SK-N-MC (cell line): ENCODE results near the gene AP1M1.

Experiments used
- DNase-seq: peaks from one replicate; pipeline ENCODE4 v3.0.0-alpha.2; 2011; ENCODE audit warnings: low read depth, low spot score
- H3K27ac ChIP-seq: fragments of 200-600 bp; sonication (generic); 2 replicates; pipeline ENCODE4 v1.5.1; 2016; ENCODE audit warnings: mixed run types
- H3K36me3 ChIP-seq: fragments of 200-600 bp; sonication (generic); 2 replicates; pipeline ENCODE4 v1.6.1; 2017; ENCODE audit warnings: antibody characterized with exemption, low read length, mixed read lengths; ENCODE audit not compliant: insufficient read depth
- H3K4me3 ChIP-seq: fragments of 200-600 bp; sonication (generic); 2 replicates; pipeline ENCODE4 v1.5.1; 2016
- H3K9ac ChIP-seq: fragments of 200-600 bp; sonication (generic); 2 replicates; pipeline ENCODE4 v1.8.0; 2017; ENCODE audit warnings: mixed run types, mixed read lengths; ENCODE audit not compliant: insufficient read length
- H3K9me3 ChIP-seq: fragments of 200-600 bp; sonication (generic); 2 replicates; pipeline ENCODE4 v1.6.1; 2017; ENCODE audit warnings: low read depth, mild to moderate bottlenecking, antibody characterized with exemption, low read length, moderate library complexity, mixed read lengths
- EZH2 ChIP-seq: fragments of 200-600 bp; sonication (generic); IDR thresholded peaks from one replicate; pipeline ENCODE4 v1.6.1; 2017; ENCODE audit warnings: antibody characterized with exemption
- FOXP2 ChIP-seq: optimal IDR thresholded peaks from 2 replicates; pipeline ENCODE3; 2011; ENCODE audit warnings: mild to moderate bottlenecking, moderate library complexity; ENCODE audit not compliant: insufficient read depth; ENCODE audit errors: extremely low read length, control extremely low read depth
- POLR2AphosphoS5 ChIP-seq: IDR thresholded peaks from 2 replicates; pipeline ENCODE4 v1.6.1; 2012; ENCODE audit warnings: mild to moderate bottlenecking, low read depth, low read length, borderline replicate concordance

Gene AP1M1

GRCh38 chr19:16160445-16160942 lies 37.2 kb upstream of the AP1M1 start:
- DNase-seq, result no peak
- H3K9me3 ChIP-seq, result no peaks in the 10 kb centered on the region
- no peaks in the 10 kb centered on the region for H3K36me3 ChIP-seq
- no peak overlapping the region for H3K27ac ChIP-seq
- no peak overlapping the region for H3K4me3 ChIP-seq
- TF ChIP-seq POLR2AphosphoS5 (no peak), EZH2 (no peak), FOXP2 (no peak)
- no peak overlapping the region for H3K9ac ChIP-seq

GRCh38 chr19:16160943-16161560 lies 36.7 kb upstream of the AP1M1 start:
- no peak for TF ChIP-seq FOXP2
- TF ChIP-seq POLR2AphosphoS5, result no peak
- TF ChIP-seq EZH2, result no peak
- no peaks in the 10 kb centered on the region for H3K36me3 ChIP-seq
- H3K9me3 ChIP-seq, result no peaks in the 10 kb centered on the region
- no peak overlapping the region for H3K4me3 ChIP-seq
- no peak for DNase-seq
- no peak overlapping the region for H3K9ac ChIP-seq
- no peak overlapping the region for H3K27ac ChIP-seq

GRCh38 chr19:16161840-16162239 lies 35.9 kb upstream of the AP1M1 start:
- DNase-seq, result no peak
- no peaks in the 10 kb centered on the region for H3K36me3 ChIP-seq
- no peak overlapping the region for H3K9ac ChIP-seq
- H3K27ac ChIP-seq, result no peak overlapping the region
- H3K9me3 ChIP-seq, result no peaks in the 10 kb centered on the region
- TF ChIP-seq EZH2, result no peak
- TF ChIP-seq FOXP2, result no peak
- no peak for TF ChIP-seq POLR2AphosphoS5
- no peak overlapping the region for H3K4me3 ChIP-seq

- Histone ChIP-seq H3K27ac (no peak overlapping the region), H3K9ac (no peak overlapping the region)
- DNase-seq, result no peak
Measured at GRCh38 chr19:16164222-16164890, 33.4 kb upstream of the AP1M1 start.

GRCh38 chr19:16166417-16166816 lies 31.3 kb upstream of the AP1M1 start:
- Histone ChIP-seq H3K27ac (no peak overlapping the region), H3K9me3 (no peaks in the 10 kb centered on the region), H3K36me3 (no peaks in the 10 kb centered on the region), H3K9ac (no peak overlapping the region), H3K4me3 (no peak overlapping the region)
- no peak for DNase-seq
- TF ChIP-seq FOXP2, result no peak
- no peak for TF ChIP-seq EZH2
- TF ChIP-seq POLR2AphosphoS5, result no peak

More at GRCh38 chr19:16164222-16164890, 33.4 kb upstream of the AP1M1 start:
- Histone ChIP-seq H3K4me3 (no peak overlapping the region), H3K9me3 (no peaks in the 10 kb centered on the region), H3K36me3 (no peaks in the 10 kb centered on the region)
- TF ChIP-seq EZH2 (no peak), FOXP2 (no peak), POLR2AphosphoS5 (no peak)

- no peak for DNase-seq
- Histone ChIP-seq H3K27ac (no peak overlapping the region), H3K4me3 (no peak overlapping the region), H3K36me3 (no peaks in the 10 kb centered on the region), H3K9me3 (no peaks in the 10 kb centered on the region), H3K9ac (no peak overlapping the region)
- no peak for TF ChIP-seq EZH2
- TF ChIP-seq POLR2AphosphoS5, result no peak
- TF ChIP-seq FOXP2, result no peak
Measured at GRCh38 chr19:16167055-16167454, 30.7 kb upstream of the AP1M1 start.

- no peak overlapping the region for H3K4me3 ChIP-seq
- no peak for TF ChIP-seq EZH2
- H3K9ac ChIP-seq, result no peak overlapping the region
- no peak for DNase-seq
- H3K36me3 ChIP-seq, result no peaks in the 10 kb centered on the region
- H3K9me3 ChIP-seq, result no peaks in the 10 kb centered on the region
- H3K27ac ChIP-seq, result no peak overlapping the region
Measured at GRCh38 chr19:16168465-16169081, 29.1 kb upstream of the AP1M1 start.

GRCh38 chr19:16170134-16170533 lies 27.6 kb upstream of the AP1M1 start:
- no peak overlapping the region for H3K27ac ChIP-seq
- DNase-seq, result no peak
- H3K9ac ChIP-seq, result no peak overlapping the region
- H3K4me3 ChIP-seq, result no peak overlapping the region
- H3K36me3 ChIP-seq, result no peaks in the 10 kb centered on the region
- TF ChIP-seq POLR2AphosphoS5 (no peak), EZH2 (no peak), FOXP2 (no peak)
- H3K9me3 ChIP-seq, result no peaks in the 10 kb centered on the region
